Fibroblast of lung (primary cell): ENCODE data around the gene KNDC1.

Source experiments
- EZH2 ChIP-seq: IDR thresholded peaks from 2 replicates; pipeline ENCODE4 v1.5.1; 2012; ENCODE audit warnings: low read length, control low read depth, mild to moderate bottlenecking; ENCODE audit errors: missing control alignments
- TF ChIP-seq, protein P1 (sequence below), 2 donors: IDR thresholded peaks in 1 of 2; conservative IDR thresholded peaks in 1 of 2; 1 replicate in 1 of 2; 2 replicates in 1 of 2; pipeline ENCODE4 v1.5.1; 2011 to 2012; ENCODE audit warnings: low read length in 2 of 2, control low read depth in 1 of 2, inconsistent platforms in 1 of 2, low read depth in 1 of 2, mild to moderate bottlenecking in 1 of 2

DNA sequence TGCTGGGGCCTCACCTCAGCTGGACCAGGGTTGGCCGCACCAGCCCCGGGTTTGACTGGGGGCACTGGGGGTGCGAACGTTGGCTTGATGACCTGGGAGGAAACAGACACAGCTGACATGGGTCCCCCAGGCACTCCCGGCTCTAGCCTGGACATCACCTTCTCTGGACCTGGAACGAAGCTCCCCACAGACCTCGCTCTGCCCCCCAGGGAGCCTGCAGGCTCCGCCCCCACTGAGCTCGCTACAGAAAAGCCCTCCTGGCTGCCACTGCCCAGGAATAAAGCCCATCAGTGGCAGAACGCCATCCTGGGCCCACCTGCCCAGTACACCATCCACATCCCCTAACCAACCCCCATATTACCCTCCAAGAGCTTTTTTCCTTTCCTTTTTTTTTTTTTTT lies 103.7 kb downstream of the KNDC1 start:
- TF ChIP-seq, protein P1, sequence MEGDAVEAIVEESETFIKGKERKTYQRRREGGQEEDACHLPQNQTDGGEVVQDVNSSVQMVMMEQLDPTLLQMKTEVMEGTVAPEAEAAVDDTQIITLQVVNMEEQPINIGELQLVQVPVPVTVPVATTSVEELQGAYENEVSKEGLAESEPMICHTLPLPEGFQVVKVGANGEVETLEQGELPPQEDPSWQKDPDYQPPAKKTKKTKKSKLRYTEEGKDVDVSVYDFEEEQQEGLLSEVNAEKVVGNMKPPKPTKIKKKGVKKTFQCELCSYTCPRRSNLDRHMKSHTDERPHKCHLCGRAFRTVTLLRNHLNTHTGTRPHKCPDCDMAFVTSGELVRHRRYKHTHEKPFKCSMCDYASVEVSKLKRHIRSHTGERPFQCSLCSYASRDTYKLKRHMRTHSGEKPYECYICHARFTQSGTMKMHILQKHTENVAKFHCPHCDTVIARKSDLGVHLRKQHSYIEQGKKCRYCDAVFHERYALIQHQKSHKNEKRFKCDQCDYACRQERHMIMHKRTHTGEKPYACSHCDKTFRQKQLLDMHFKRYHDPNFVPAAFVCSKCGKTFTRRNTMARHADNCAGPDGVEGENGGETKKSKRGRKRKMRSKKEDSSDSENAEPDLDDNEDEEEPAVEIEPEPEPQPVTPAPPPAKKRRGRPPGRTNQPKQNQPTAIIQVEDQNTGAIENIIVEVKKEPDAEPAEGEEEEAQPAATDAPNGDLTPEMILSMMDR (conservative IDR thresholded peaks at IDR 0.05 in 1 of 2, IDR thresholded peaks at IDR 0.05 in 1 of 2; ENCODE audit: low read depth in 1 of 2, low read length in 2 of 2) = no peak
- TF ChIP-seq EZH2 = no peak
